Coronary artery (tissue), 2 donors: ENCODE measurements around the gene DSCAM.

Source experiments
- DNase-seq: peaks from one replicate; pipeline ENCODE4 v3.0.0-alpha.2; 2017; ENCODE audit warnings: low spot score
- H3K27ac ChIP-seq, 2 donors: fragments of 200-600 bp; sonication (generic); one replicate each; pipeline ENCODE4 v1.5.1; 2016 to 2019
- H3K4me3 ChIP-seq: fragments of 200-600 bp; sonication (generic); 2 replicates; pipeline ENCODE4 v1.5.1; 2016; ENCODE audit warnings: mild to moderate bottlenecking, moderate library complexity
- CTCF ChIP-seq: fragments of 200-600 bp; sonication (generic); IDR thresholded peaks from one replicate; pipeline ENCODE4 v1.5.1; 2019; ENCODE audit warnings: antibody characterized with exemption

DSCAM gene

GRCh38 chr21:40315626-40316025 lies 531.3 kb downstream of the DSCAM start:
- no peak overlapping the region for H3K4me3 ChIP-seq
- no peak for TF ChIP-seq CTCF
- no peak overlapping the region for H3K27ac ChIP-seq
- no peak for DNase-seq

GRCh38 chr21:40313260-40313659 lies 533.7 kb downstream of the DSCAM start:
- DNase-seq: no peak
- Histone ChIP-seq H3K27ac (no peak overlapping the region), H3K4me3 (no peak overlapping the region)
- TF ChIP-seq CTCF: no peak

- TF ChIP-seq CTCF: no peak
- DNase-seq: no peak
- Histone ChIP-seq H3K27ac (no peak overlapping the region), H3K4me3 (no peak overlapping the region)
Measured at GRCh38 chr21:40300300-40300699, 546.7 kb downstream of the DSCAM start.

- Histone ChIP-seq H3K27ac (no peak overlapping the region), H3K4me3 (no peak overlapping the region)
- no peak for DNase-seq
- no peak for TF ChIP-seq CTCF
Measured at GRCh38 chr21:40299451-40299850, 547.5 kb downstream of the DSCAM start.

- H3K4me3 ChIP-seq: no peak overlapping the region
- DNase-seq: no peak
- no peak for TF ChIP-seq CTCF
- H3K27ac ChIP-seq: no peak overlapping the region
Measured at GRCh38 chr21:40294345-40294744, 552.6 kb downstream of the DSCAM start.

- no peak overlapping the region for H3K27ac ChIP-seq
- no peak for TF ChIP-seq CTCF
- no peak for DNase-seq
- no peak overlapping the region for H3K4me3 ChIP-seq
Measured at GRCh38 chr21:40291560-40291959, 555.4 kb downstream of the DSCAM start.

- H3K27ac ChIP-seq: no peak overlapping the region
- no peak for DNase-seq
- H3K4me3 ChIP-seq: no peak overlapping the region
- no peak for TF ChIP-seq CTCF
Measured at GRCh38 chr21:40284409-40284808, 562.5 kb downstream of the DSCAM start.
